ENCODE results near the gene HOXA11.

The HOXA11 gene

DNA sequence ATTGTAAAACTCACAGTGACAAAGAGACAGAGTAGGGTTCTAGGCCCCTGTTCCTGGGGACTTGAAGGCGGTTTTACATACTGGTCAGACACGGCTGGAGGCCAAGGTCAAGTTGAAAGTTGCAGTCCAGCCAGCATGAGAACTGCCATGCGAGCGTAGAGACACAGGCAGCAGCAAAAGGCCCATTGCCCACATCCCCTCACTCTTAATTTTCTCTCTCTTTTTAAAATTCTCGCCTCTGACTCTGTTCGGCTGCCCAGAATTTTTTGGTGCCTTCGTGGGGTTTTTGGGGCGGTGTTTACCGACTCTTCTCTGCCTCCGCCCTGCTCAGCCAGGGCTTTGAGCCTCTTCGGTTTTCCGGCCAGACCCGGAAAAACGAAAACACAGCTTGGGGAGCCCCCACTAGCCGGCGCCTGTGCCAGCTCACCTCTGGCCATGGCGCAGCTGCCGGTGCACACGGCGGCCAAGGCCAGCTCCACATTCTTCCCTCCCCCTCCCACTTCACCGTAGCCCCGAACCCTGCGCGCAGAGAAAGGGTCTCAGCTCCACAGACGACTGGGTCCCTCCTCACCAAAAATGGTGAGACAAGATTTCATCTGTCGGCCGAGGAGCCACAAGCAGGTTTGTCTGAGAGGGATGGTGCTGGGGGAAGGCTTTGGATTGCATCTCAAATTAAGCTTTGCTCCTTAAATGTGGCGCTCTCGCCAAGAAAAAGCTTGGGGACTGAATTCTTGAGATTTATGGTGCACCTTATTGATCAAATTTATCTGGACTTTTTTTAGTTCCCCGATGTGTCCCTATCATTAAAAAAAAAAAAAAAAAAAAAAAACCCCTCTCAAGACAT is 17.2 kb upstream of the HOXA11 start:
- H3K36me3 Mint-ChIP-seq (ENCODE audit: low read depth): no peaks in the 10 kb centered on the region
- H3K9me3 Mint-ChIP-seq: no peaks in the 10 kb centered on the region
- intact Hi-C loops (cut with micrococcal nuclease): no loop called here
- H3K27ac Mint-ChIP-seq: peak overlapping the region; percentile 12
- peaks cover 74% of the 10 kb centered on the region for H3K4me1 Mint-ChIP-seq (ENCODE audit: low read depth)
- peaks cover 93% of the 10 kb centered on the region for H3K27me3 Mint-ChIP-seq
- H3K4me3 Mint-ChIP-seq: peak overlapping the region; percentile 60

DNA sequence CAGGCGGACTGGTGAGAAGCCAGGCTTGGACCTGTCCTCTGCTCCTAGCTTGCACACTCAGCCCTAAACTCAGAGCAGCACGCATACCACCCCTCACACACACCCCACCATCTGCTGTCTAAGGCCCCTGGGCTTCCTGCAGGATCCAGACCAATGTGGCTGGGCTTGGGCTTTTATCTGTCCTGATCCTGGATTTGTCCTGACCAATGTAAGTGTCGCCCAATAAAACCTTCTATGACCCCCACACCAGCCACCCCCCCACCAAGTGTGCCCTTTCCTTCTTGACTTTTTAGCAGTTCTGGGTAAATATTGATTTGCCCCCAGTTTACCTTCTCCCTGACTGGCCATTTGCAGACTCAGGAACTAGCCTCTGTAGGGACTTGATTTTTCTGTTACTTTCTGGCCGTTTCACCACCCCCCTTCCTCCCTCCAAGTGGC is 16.6 kb upstream of the HOXA11 start:
- intact Hi-C loops (cut with micrococcal nuclease): no loop called here
- H3K4me1 Mint-ChIP-seq (ENCODE audit: low read depth): peaks cover 74% of the 10 kb centered on the region
- H3K36me3 Mint-ChIP-seq (ENCODE audit: low read depth): no peaks in the 10 kb centered on the region
- no peaks in the 10 kb centered on the region for H3K9me3 Mint-ChIP-seq
- peak overlapping the region; percentile 60 for H3K4me3 Mint-ChIP-seq
- H3K27ac Mint-ChIP-seq: peak overlapping the region; percentile 12
- H3K27me3 Mint-ChIP-seq: peaks cover 88% of the 10 kb centered on the region

DNA sequence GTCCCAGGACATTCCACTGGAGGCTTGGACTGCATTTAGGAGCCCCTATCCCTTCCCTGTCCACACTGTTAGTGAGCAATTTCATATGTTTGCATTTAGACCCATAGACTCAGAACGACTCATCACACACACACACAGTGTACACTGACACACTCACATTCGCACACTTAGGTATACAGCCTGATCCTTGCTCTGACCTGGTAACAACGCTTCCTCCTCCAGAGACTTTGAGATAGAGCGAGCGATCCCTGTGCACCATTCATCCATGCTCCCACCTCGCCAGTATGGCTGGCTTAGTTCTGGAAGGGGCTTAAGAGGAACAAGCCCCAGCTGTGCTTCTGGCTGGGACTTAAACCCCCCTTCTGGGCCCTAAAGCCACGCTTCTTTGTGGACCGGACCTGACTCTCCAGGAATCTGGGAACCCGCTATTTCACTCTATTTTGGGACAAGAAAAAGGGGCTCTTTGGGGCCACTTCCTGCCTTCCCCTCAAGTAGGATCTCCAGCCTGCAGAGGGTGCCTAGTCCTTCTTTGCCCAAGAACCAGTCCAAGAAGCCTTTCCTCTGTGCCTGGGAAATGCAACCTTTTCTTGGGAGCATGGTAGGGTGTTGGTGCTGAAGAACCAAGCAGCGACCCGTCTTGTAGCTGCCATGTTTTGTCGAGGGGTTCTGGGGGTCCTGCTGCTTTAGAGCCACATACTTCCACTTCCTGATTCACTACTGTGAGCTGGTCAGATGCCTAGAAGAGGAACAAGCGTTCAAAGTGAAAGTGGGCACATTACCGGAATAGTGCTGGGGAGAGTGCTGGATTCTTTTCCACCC is 15.9 kb upstream of the HOXA11 start:
- peak overlapping the region; percentile 60 for H3K4me3 Mint-ChIP-seq
- no peaks in the 10 kb centered on the region for H3K36me3 Mint-ChIP-seq (ENCODE audit: low read depth)
- H3K9me3 Mint-ChIP-seq: no peaks in the 10 kb centered on the region
- H3K27me3 Mint-ChIP-seq: peaks cover 85% of the 10 kb centered on the region
- H3K27ac Mint-ChIP-seq: no peak overlapping the region
- peaks cover 70% of the 10 kb centered on the region for H3K4me1 Mint-ChIP-seq (ENCODE audit: low read depth)
- intact Hi-C loops (cut with micrococcal nuclease): no loop called here

DNA sequence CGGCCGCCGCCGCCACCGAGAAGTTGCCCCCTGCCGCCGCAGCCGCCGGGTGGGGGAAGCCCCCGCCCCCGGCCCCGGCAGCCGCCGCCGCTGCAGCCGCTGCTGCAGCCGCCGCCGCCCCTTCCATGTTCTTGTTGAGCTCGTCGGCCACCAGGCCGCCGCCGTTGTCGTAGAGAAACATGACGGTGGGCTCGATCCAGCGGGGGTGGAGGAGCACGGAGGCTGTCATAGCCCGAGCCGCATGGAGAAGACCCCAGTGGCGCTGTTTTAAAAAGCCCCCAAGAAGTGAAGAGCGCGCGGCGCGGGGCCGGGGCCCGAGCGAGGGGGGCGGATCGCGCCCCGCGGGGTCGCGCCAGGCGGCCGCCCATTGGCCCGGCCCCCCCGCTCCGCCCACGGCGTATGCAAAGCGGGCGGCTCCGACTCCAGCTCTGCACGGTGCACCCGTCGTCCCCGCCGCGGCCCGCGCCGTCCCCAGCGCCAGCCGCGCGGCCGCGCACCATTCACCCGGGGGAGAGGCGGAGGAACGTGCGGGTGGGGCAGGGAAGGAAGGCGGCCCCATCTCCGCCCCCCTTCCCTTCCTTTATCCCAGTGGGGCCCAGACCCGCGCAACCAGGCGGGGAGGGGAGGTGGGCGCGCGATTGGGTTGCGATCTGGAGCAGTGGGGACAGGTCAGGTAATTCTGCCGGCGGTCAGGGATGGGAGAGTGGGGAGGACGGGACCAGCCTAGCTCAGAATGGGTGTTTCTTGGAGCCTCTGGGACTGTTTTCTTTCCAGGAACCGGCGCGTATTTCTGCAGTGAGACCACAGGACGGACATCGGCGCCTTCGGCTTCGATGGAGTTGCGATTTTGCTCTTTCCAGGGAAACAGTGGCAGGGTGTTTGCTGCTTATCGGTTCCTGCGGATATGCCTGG is 15.1 kb upstream of the HOXA11 start, which contains the start of gene HOXA13:
TSS of gene HOXA13 (minus strand) at position 243 of the 912 bp plus-strand sequence. CDS start at position 229, 14 bp downstream.
- H3K27me3 Mint-ChIP-seq: peaks cover 82% of the 10 kb centered on the region
- peak within 1 kb of the TSS; percentile 80 for H3K4me3 Mint-ChIP-seq
- no peaks in the 10 kb centered on the region for H3K9me3 Mint-ChIP-seq
- no peak within 1 kb of the TSS for H3K27ac Mint-ChIP-seq
- no peaks in the 10 kb centered on the region for H3K36me3 Mint-ChIP-seq (ENCODE audit: low read depth)
- H3K4me1 Mint-ChIP-seq (ENCODE audit: low read depth): peaks cover 62% of the 10 kb centered on the region
- intact Hi-C loops (cut with micrococcal nuclease): loop anchor here (5.0 kb wide), 2 partner anchors 572 to 822 kb away; no protein-coding TSS in a partner anchor

DNA sequence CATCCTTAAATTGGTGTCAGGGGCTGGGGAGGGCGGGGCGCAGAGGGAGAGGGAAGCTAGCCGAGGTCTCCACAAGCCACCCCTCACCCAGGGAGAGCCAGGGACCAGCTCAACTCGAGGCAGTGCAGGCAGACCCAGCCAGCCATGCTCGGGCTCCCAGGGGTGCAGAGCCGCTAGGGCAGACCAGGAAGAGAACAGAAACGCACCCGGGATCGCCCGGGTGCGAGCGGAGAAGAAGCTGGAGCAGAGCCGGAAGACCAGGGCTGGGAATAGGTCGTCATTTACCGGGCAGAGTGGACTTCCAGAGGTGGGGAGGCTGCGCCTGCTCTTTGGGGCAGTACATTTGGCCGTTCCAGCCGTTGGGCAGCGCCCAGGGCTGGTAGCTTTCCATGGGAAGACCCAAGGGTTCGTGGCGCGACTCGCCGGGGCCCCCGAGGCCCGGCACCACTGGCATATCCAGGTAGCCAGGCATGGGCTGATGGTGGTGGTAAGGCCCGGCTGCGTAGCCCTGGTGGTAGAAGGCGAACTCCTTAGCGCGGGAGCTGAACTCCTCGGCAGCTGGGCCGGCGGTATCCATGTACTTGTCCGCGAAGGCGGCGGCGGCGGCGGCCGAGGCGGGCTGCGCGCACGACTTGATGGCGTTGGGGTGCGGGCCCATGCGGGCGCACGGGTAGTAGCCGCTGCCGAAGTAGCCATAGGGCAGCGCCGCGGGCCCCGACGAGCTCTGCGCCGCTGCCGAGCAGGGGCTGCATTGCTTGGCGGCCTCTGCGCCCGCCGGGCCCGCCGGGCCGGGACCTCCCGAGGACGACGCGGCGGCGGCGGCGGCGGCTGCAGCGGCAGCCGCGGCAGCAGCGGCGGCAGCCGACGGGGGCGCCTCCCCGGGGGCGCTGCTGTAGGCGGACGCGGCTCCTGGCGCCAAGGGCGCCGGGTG is 14.1 kb upstream of the HOXA11 start:
- no peaks in the 10 kb centered on the region for H3K9me3 Mint-ChIP-seq
- peaks cover 53% of the 10 kb centered on the region for H3K4me1 Mint-ChIP-seq (ENCODE audit: low read depth)
- no peak overlapping the region for H3K27ac Mint-ChIP-seq
- H3K36me3 Mint-ChIP-seq (ENCODE audit: low read depth): no peaks in the 10 kb centered on the region
- peaks cover 82% of the 10 kb centered on the region for H3K27me3 Mint-ChIP-seq
- intact Hi-C loops (cut with micrococcal nuclease): loop anchor here (5.0 kb wide), 2 partner anchors 573 to 823 kb away; no protein-coding TSS in a partner anchor
- peak overlapping the region; percentile 54 for H3K4me3 Mint-ChIP-seq

DNA sequence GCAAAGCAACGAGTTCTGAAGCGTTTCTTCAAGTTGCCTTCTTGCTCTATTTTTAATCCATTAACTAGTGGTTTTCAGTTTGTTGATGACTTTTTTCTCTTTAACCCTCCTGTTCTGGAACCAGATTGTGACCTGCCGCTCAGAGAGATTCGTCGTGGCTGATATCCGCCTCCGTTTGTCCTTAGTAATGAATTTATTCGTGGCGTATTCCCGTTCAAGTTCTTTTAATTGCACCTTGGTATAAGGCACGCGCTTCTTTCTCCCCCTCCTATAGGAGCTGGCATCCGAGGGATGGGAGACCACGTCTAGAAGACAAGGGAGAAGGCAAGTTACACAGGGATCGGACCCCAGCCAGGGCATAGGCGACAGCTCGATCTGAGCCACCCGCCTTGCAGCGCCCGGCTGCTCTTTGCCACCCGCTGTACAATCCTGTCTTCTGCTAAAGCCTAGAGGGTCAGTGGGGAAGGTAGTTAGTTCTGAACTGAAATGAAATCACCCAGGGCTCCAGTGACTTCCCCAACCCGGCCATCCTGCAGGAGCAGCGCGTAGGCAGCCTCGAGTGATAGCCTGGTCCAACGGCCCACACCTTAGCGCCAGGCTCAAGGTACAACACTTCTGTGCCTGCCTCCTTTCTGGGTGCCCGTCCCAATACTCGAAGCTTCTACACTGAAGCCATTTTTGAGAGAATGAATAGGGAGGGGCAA is 13.3 kb upstream of the HOXA11 start:
- Mint-ChIP-seq H3K9me3 (no peaks in the 10 kb centered on the region), H3K4me3 (no peak overlapping the region), H3K4me1 (ENCODE audit: low read depth) (peaks cover 48% of the 10 kb centered on the region), H3K27me3 (peaks cover 82% of the 10 kb centered on the region), H3K27ac (no peak overlapping the region), H3K36me3 (ENCODE audit: low read depth) (no peaks in the 10 kb centered on the region)
- intact Hi-C loops (cut with micrococcal nuclease): loop anchor here (5.0 kb wide), 2 partner anchors 574 to 824 kb away; no protein-coding TSS in a partner anchor

DNA sequence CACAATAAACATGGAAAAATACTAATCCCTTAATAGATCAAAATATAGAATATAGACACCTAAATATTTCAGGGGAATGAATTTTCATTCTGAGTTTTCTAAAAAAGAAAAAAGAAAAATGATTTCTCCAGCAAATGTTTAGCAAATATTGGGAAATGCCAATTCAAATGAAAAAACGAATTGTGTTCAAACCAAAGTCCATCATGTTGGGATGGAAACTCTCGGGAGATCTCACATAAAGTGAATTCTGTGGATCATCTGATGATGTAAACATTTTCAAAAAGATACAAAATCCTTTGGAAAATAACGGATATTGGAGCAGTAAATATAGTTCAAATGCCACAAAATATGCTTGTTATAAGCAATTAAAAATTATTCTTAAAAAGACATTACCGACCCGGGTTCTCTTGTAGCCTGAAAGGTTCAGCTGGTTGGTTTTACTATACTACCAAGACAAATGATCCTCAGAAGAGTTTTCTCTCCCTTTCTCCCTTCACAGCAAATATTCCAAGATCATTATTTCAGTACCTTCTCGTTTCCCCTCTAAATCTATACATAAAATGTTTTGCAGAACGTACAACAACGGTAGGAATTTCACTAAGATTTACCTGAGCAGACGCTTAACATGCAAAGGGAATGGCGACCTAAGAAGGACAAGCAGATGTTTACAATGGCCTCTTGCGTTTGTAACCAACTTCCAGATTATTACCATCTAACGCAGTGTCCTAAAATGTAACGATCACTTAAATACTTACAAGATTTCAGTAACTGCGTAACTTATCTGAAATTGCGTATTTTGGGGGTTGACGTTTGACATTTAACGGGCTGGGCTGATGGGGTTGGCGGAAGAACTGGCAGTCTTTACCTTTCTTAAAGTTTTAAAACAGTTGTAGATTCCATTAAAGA is 12.4 kb upstream of the HOXA11 start:
- no peaks in the 10 kb centered on the region for H3K9me3 Mint-ChIP-seq
- no peak overlapping the region for H3K4me3 Mint-ChIP-seq
- peaks cover 81% of the 10 kb centered on the region for H3K27me3 Mint-ChIP-seq
- H3K27ac Mint-ChIP-seq: no peak overlapping the region
- H3K4me1 Mint-ChIP-seq (ENCODE audit: low read depth): peaks cover 48% of the 10 kb centered on the region
- H3K36me3 Mint-ChIP-seq (ENCODE audit: low read depth): no peaks in the 10 kb centered on the region
- intact Hi-C loops (cut with micrococcal nuclease): loop anchor here (2.0 to 5.0 kb wide), 3 partner anchors 575 to 825 kb away; no protein-coding TSS in a partner anchor

DNA sequence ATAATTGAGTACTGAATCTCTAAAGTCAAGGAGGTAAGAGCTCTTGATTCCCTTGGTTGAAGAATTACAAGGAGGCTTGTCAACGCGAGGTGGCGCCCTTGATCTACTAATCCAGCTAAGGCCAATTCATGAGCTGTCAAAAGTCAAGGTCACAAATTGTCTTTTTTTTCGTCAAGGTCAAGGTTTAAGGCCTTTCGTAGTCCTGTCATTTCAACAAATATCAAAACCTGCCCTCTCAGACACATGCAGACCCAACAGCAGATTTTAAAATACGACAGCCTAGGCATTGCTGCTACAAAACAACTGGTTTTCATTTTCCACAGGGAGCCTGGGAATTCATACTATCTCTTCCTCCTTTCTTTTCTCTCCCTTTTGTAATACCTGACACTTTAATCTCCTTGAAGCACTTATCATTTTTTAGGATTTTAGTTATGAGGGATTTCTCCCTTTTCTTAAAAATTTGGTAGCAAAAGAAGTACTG is 11.3 kb upstream of the HOXA11 start:
- intact Hi-C loops (cut with micrococcal nuclease): loop anchor here (1.0 to 5.0 kb wide), 4 partner anchors 380 to 826 kb away; no protein-coding TSS in a partner anchor
- Mint-ChIP-seq H3K27me3 (peaks cover 81% of the 10 kb centered on the region), H3K27ac (no peak overlapping the region), H3K4me1 (ENCODE audit: low read depth) (peaks cover 48% of the 10 kb centered on the region), H3K4me3 (no peak overlapping the region), H3K36me3 (ENCODE audit: low read depth) (no peaks in the 10 kb centered on the region), H3K9me3 (no peaks in the 10 kb centered on the region)

DNA sequence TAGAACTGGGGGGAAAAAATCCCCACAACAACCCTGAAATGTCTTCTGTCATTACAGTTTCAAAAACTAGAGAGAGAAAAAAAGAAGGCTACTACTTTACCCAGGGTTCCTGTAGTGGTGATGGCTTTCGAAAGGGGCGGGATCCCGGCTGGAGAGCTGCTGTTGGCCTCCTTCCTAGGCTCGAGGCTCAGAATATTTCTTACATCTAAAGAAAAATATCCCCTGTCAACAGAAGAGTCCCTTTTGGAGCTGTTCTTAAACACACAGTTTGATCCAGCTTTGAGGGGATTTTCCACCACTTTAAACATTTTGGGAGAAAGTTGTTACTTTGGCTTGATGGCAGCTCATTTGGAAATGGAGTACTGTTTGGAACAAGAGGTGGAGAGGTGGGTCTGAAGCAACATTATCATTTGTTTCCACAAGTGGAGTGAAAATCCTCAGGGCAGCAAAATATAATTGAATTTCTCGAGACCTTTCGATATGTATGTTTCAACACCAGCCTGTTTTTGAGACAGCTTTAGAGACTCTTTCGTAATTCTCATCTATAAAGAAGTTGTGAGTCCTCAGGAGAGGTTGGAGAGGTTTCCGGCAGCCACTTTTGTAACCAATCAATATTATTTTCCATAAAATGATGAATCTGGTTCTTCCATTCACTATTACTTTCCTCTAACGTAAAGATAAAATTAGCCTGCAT is 9.8 kb upstream of the HOXA11 start:
- peaks cover 38% of the 10 kb centered on the region for H3K4me1 Mint-ChIP-seq (ENCODE audit: low read depth)
- intact Hi-C loops (cut with micrococcal nuclease): loop anchor here (5.0 kb wide), 3 partner anchors 577 to 892 kb away; no protein-coding TSS in a partner anchor

DNA sequence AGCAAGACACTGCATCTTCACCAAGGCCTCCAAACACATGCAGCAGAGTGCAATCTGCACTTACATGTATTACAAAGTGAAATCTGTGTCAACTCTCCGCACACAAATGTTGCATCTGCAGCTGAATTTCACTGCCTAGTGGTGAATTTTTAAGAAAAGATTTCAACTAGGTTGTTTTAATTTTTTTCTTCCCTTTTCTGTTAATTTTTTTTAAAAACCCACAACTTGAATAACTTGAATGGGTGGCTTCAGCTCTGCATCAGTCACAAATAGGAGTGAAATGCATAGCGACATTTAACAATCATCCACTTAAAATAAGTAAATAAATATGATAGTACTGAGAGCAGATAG is 8.9 kb upstream of the HOXA11 start:
- H3K27ac Mint-ChIP-seq: no peak overlapping the region
- intact Hi-C loops (cut with micrococcal nuclease): loop anchor here (5.0 kb wide), 1 partner anchor 893 kb away; no protein-coding TSS in a partner anchor

More for the DNA sequence above, 9.8 kb upstream of the HOXA11 start:
- no peak overlapping the region for H3K27ac Mint-ChIP-seq
- H3K27me3 Mint-ChIP-seq: peaks cover 83% of the 10 kb centered on the region
- no peaks in the 10 kb centered on the region for H3K36me3 Mint-ChIP-seq (ENCODE audit: low read depth)
- no peaks in the 10 kb centered on the region for H3K9me3 Mint-ChIP-seq
- H3K4me3 Mint-ChIP-seq: no peak overlapping the region

More for the DNA sequence above, 8.9 kb upstream of the HOXA11 start:
- no peaks in the 10 kb centered on the region for H3K9me3 Mint-ChIP-seq
- peaks cover 40% of the 10 kb centered on the region for H3K4me1 Mint-ChIP-seq (ENCODE audit: low read depth)
- no peak overlapping the region for H3K4me3 Mint-ChIP-seq
- H3K27me3 Mint-ChIP-seq: peaks cover 86% of the 10 kb centered on the region
- no peaks in the 10 kb centered on the region for H3K36me3 Mint-ChIP-seq (ENCODE audit: low read depth)
